ENCODE data around the gene TPD52L1.
A peak's percentile ranks its signal among the peaks of the same experiment; 100 is the strongest.

TPD52L1 gene

DNA sequence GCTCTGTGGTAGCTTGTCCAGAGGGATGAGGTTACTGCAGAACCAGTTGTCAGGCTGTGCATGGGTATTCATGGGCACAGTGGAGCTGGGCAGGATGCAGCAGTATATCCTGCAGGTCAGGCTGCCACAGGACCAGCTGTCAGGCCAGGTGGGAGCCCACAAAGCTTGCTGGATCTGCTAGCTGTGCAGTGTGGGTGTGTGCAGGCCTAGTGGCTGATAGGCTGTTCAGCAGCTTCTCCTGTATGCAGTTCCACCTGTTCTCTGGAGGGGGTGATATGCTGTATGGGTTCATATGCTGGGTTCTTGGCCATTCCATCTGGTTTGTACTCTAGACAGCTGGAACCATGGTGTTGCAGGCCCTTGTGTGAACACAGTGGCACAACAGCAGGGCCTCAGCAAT, 40.6 kb upstream of the TPD52L1 start:
- TF ChIP-seq, protein P1, sequence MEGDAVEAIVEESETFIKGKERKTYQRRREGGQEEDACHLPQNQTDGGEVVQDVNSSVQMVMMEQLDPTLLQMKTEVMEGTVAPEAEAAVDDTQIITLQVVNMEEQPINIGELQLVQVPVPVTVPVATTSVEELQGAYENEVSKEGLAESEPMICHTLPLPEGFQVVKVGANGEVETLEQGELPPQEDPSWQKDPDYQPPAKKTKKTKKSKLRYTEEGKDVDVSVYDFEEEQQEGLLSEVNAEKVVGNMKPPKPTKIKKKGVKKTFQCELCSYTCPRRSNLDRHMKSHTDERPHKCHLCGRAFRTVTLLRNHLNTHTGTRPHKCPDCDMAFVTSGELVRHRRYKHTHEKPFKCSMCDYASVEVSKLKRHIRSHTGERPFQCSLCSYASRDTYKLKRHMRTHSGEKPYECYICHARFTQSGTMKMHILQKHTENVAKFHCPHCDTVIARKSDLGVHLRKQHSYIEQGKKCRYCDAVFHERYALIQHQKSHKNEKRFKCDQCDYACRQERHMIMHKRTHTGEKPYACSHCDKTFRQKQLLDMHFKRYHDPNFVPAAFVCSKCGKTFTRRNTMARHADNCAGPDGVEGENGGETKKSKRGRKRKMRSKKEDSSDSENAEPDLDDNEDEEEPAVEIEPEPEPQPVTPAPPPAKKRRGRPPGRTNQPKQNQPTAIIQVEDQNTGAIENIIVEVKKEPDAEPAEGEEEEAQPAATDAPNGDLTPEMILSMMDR (IDR thresholded peaks at IDR 0.05; ENCODE audit: control insufficient read depth, insufficient read depth, low read depth, low read length, missing control alignments): no peak
- no peak overlapping the region for H3K4me3 ChIP-seq (ENCODE audit: control insufficient read depth, low read depth, low read length)
- no peak for DNase-seq (ENCODE audit: low read depth)

DNA sequence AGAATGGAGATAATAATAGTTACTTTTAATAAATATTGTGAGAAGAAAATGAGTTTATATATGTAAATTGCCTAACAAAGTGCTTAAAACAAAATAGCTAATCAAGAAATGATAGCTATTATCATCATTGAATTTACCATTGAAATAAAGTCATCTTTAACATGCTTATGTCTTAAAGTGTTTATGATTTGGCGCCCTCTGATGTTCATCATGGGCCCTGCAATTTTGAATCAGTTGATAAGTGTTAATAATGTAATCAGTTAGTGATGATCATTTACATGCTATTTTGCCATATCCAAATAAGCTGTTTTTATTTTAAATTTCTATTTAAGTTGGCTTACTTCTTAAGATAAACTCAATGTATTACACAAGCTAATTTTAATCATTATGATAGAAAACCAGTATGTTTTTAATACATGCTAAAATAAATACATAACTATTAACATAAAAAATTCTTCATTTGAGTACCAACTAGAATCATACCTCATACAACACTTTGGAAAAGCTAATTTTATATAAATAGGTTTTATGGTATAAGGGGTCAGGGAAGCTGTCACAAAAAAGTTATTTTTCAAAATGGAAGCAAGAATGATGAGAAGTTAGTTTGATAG, 39.2 kb upstream of the TPD52L1 start:
- no peak for DNase-seq (ENCODE audit: low read depth)
- H3K4me3 ChIP-seq (ENCODE audit: control insufficient read depth, low read depth, low read length): no peak overlapping the region
- TF ChIP-seq, protein P1 (IDR thresholded peaks at IDR 0.05; ENCODE audit: control insufficient read depth, insufficient read depth, low read depth, low read length, missing control alignments): peak; percentile 69

DNA sequence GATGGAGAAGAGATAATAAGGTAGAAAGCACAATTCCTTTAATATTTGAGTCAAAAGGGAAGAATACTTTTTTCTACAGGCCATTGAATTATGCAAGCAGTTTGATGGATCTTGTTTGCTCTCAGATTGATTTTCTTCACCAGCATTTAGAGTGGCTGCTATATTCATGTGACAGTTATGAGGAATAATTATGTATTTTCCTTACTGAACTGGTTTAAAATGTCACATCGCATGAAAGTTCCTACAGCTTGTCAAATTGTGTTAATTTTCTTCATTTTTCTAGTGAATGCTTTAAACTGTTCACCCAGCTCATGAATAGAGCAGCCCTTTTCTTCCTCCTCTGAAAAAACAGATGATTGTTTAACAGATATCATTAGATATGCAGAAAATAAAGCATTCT, 37.4 kb upstream of the TPD52L1 start:
- TF ChIP-seq, protein P1 (IDR thresholded peaks at IDR 0.05; ENCODE audit: control insufficient read depth, insufficient read depth, low read depth, low read length, missing control alignments): no peak
- no peak for DNase-seq (ENCODE audit: low read depth)
- H3K4me3 ChIP-seq (ENCODE audit: control insufficient read depth, low read depth, low read length): no peak overlapping the region

DNA sequence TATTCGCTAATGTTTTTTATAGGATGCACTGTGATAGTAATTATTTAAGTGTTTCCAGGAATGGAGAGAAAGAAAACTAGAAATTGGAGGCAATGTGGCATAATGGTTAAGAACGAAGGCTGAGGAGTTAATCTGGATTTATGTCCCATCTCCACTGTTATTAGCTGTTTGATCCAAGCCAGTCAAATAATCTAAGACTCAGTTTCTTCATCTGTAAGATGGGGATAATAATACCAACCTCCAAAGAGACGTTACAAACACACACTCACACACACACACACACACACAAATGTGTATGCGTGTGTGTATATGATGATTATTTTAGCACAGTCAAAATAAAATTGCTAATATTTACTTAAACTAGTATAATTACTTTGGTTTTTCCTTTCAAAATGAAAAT, 36.9 kb upstream of the TPD52L1 start:
- H3K4me3 ChIP-seq (ENCODE audit: control insufficient read depth, low read depth, low read length): no peak overlapping the region
- no peak for DNase-seq (ENCODE audit: low read depth)
- TF ChIP-seq, protein P1 (IDR thresholded peaks at IDR 0.05; ENCODE audit: control insufficient read depth, insufficient read depth, low read depth, low read length, missing control alignments): no peak

DNA sequence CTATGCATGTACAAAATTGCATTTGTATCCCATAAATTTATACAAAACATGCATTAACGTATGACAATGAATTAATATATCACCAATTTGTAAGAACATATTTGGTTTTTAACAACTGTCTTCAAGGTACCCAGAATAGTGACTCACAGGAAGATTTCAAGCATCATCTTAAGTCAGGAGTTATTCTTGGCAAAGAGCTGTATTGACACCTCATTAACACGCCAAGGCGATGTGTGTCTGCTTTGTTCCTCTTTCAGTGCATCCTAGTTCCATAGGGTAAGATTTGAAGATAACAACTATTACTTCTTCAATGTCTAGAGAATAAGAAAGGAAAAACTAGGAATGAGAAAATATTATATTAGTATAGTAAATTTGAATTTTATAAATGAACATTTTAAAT, 35.8 kb upstream of the TPD52L1 start:
- no peak overlapping the region for H3K4me3 ChIP-seq (ENCODE audit: control insufficient read depth, low read depth, low read length)
- DNase-seq (ENCODE audit: low read depth): no peak
- TF ChIP-seq, protein P1 (IDR thresholded peaks at IDR 0.05; ENCODE audit: control insufficient read depth, insufficient read depth, low read depth, low read length, missing control alignments): no peak

DNA sequence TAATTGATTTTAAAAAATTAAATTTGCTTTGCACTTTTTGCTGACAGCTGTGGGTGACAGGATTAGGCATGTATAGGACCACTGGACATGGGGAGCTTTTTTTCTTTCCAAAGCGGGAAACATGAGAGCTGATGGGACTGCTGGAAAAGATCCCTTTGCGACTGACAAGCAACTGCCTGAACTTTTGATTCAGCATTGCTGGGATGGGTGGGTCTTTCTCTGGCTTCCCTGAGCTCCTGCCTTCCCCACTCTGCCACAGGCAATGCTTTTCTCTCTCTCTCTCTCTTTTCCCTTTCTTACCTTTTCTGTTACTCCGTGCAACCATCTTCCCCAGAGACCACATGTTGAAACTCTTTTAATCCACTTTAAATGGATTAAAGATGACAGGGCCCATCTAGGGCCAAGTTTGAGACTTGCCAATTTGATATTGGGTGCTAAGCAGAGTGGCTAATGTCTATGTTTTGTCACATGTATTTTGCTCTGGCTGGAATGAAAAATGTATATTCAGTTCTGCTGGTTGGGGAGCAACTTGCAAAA, 33.5 kb upstream of the TPD52L1 start:
- TF ChIP-seq, protein P1 (IDR thresholded peaks at IDR 0.05; ENCODE audit: control insufficient read depth, insufficient read depth, low read depth, low read length, missing control alignments): no peak
- no peak for DNase-seq (ENCODE audit: low read depth)
- H3K4me3 ChIP-seq (ENCODE audit: control insufficient read depth, low read depth, low read length): no peak overlapping the region

Data from AG09309 (cell line).